Panc1 (cell line): Measurements from ENCODE around the gene TUBB2B. TPM values are rescaled to one million over a fixed set of nuclear protein-coding genes. Genes with fewer than 3 reads are reported as not detected.
"Not testable (repeated sequence)": the region's sequence is repeated elsewhere in the genome, so short reads cannot be mapped to it uniquely, and the experiment has no call there.

Experiments
- ATAC-seq: fragments of 200-7000 bp; cut with Tn5 transposase; 2 replicates; pipeline ENCODE4 v1.9.1; 2020; ENCODE audit warnings: mild to moderate bottlenecking, moderate library complexity
- BruUV-seq: library from RNA; stranded (reverse); fragments of 400-500 nt; replicated peaks from 2 replicates; lab custom pipeline; 2021; lab: Mats Ljungman, UMichigan
- CTCF ChIA-PET: fragments of 300-600 bp; sonication (Branson Sonifier 250); formaldehyde crosslinking; loops from one replicate; lab custom pipeline; 2022; ENCODE audit warnings: antibody characterized with exemption; lab: Charles Lee
- POLR2A ChIA-PET: fragments of 300-600 bp; sonication (Branson Sonifier 250); formaldehyde crosslinking; loops from one replicate; lab custom pipeline; 2022; ENCODE audit warnings: antibody characterized with exemption; lab: Charles Lee
- DNase-seq: peaks from one replicate; pipeline ENCODE4 v3.0.0-alpha.2; 2010; ENCODE audit warnings: low read depth, low spot score
- H3K27ac ChIP-seq: 2 replicates; pipeline ENCODE4 v1.5.1; 2011; ENCODE audit warnings: mild to moderate bottlenecking, low read length, inconsistent platforms
- H3K27me3 ChIP-seq: fragments of 200-500 bp; sonication (Bioruptor generic); 2 replicates; pipeline ENCODE4 v1.6.0; 2014; ENCODE audit warnings: low read length, inconsistent platforms; ENCODE audit not compliant: control insufficient read depth, insufficient read depth
- H3K36me3 ChIP-seq: fragments of 200-500 bp; sonication (Bioruptor generic); 2 replicates; pipeline ENCODE4 v1.5.1; 2014; ENCODE audit warnings: inconsistent platforms, mild to moderate bottlenecking, low read length, moderate library complexity; ENCODE audit not compliant: control insufficient read depth, insufficient read depth
- H3K4me1 ChIP-seq: 2 replicates; pipeline ENCODE4 v1.5.1; 2011; ENCODE audit warnings: inconsistent platforms, mild to moderate bottlenecking, low read length, moderate library complexity; ENCODE audit not compliant: control insufficient read depth, insufficient read depth
- H3K4me3 ChIP-seq, 2 experiments: 2 replicates each; pipeline ENCODE4 v1.5.1; 2011 to 2012; ENCODE audit warnings: low read depth in 2 of 2, low read length in 2 of 2, mild to moderate bottlenecking in 2 of 2, inconsistent platforms in 1 of 2, moderate library complexity in 1 of 2
- H3K9me3 ChIP-seq: fragments of 200-500 bp; sonication (Bioruptor generic); 2 replicates; pipeline ENCODE4 v1.5.1; 2014; ENCODE audit warnings: low read depth, mild to moderate bottlenecking, inconsistent platforms, low read length, moderate library complexity; ENCODE audit not compliant: control insufficient read depth, insufficient read depth
- CTCF ChIP-seq: fragments of 450-650 bp; IDR thresholded peaks from 2 replicates; pipeline ENCODE4 v1.5.1; 2017; ENCODE audit warnings: mild to moderate bottlenecking
- POLR2AphosphoS5 ChIP-seq: IDR thresholded peaks from 2 replicates; pipeline ENCODE4 v1.6.1; 2012; ENCODE audit warnings: mild to moderate bottlenecking, low read depth, low read length, moderate library complexity
- REST ChIP-seq, 2 experiments: IDR thresholded peaks; 2 replicates each; pipeline ENCODE4 v1.6.1; 2011 to 2012; ENCODE audit warnings: low read depth in 2 of 2, control low read depth in 1 of 2, low read length in 1 of 2, mild to moderate bottlenecking in 1 of 2, moderate library complexity in 1 of 2; ENCODE audit not compliant: insufficient read depth in 1 of 2
- SIN3A ChIP-seq: IDR thresholded peaks from 2 replicates; pipeline ENCODE4 v1.6.1; 2012; ENCODE audit warnings: low read depth, mild to moderate bottlenecking, low read length, moderate library complexity, borderline replicate concordance; ENCODE audit not compliant: insufficient read depth
- TCF7L2 ChIP-seq: IDR thresholded peaks from 2 replicates; pipeline ENCODE4 v1.6.1; 2011; ENCODE audit warnings: mild to moderate bottlenecking, low read depth, low read length, inconsistent platforms
- in situ Hi-C: cut with HindIII; loops from 2 replicates; pipeline ENCODE4 v1.10.0; 2016; ENCODE audit warnings: low sequenced_read_pairs, low pct_unique_long_range_greater_than_20kb
- intact Hi-C: fragments of 100-400 bp; cut with micrococcal nuclease; formaldehyde crosslinking; loops from one replicate; pipeline ENCODE4 v1.10.0; 2022; ENCODE audit not compliant: unreplicated experiment
- total RNA-seq: library from RNA; stranded (reverse); gene quantifications from one replicate; pipeline ENCODE4 v1.2.1, GENCODE V29; 2021; ENCODE audit not compliant: unreplicated experiment

Gene TUBB2B
- total RNA-seq, 1 experiment from 2014 or later = 22.7 TPM

GRCh38 chr6:3190056-3190455, 37.4 kb downstream of the TUBB2B start:
- in situ Hi-C loops (no loop called here), intact Hi-C loops (no loop called here)
- DNase-seq (no peak), ATAC-seq (no peak)
- Histone ChIP-seq H3K4me3 (no peak overlapping the region), H3K4me1 (no peaks in the 10 kb centered on the region), H3K36me3 (no peaks in the 10 kb centered on the region), H3K27me3 (peaks cover 3% of the 10 kb centered on the region; the same call in 1 of the 2 replicates), H3K9me3 (no peaks in the 10 kb centered on the region), H3K27ac (no peak overlapping the region)
- CTCF ChIA-PET = no interaction called here
- TF ChIP-seq REST (IDR thresholded peaks at IDR 0.05; ENCODE audit: insufficient read depth in 1 of 2, low read depth in 2 of 2, low read length in 1 of 2) (no peak), SIN3A (no peak), POLR2AphosphoS5 (no peak), CTCF (no peak), TCF7L2 (no peak)
- POLR2A ChIA-PET = no interaction called here
- no TSS peak for BruUV-seq

GRCh38 chr6:3189192-3189591, 38.3 kb downstream of the TUBB2B start:
- CTCF ChIA-PET, H3K9me3 ChIP-seq, H3K4me3 ChIP-seq, ATAC-seq, H3K4me1 ChIP-seq, DNase-seq, BruUV-seq, in situ Hi-C loops, H3K27me3 ChIP-seq, intact Hi-C loops, H3K36me3 ChIP-seq, H3K27ac ChIP-seq: not testable (repeated sequence)
- POLR2A ChIA-PET = interaction anchor here (0.5 to 0.6 kb wide), 2 partner anchors 15 to 190 kb away, joined by 10 to 12 read pairs; no protein-coding TSS in a partner anchor

- Histone ChIP-seq H3K4me3 (no peak overlapping the region), H3K36me3 (no peaks in the 10 kb centered on the region), H3K27me3 (peaks cover 3% of the 10 kb centered on the region; the same call in 1 of the 2 replicates), H3K27ac (no peak overlapping the region), H3K4me1 (no peaks in the 10 kb centered on the region), H3K9me3 (no peaks in the 10 kb centered on the region)
- intact Hi-C loops (no loop called here), in situ Hi-C loops (no loop called here)
- TF ChIP-seq POLR2AphosphoS5 = no peak
- no peak for TF ChIP-seq CTCF
- no peak for TF ChIP-seq TCF7L2
- TF ChIP-seq REST (IDR thresholded peaks at IDR 0.05; ENCODE audit: insufficient read depth in 1 of 2, low read depth in 2 of 2, low read length in 1 of 2) = no peak
- BruUV-seq = no TSS peak
- DNase-seq (no peak), ATAC-seq (no peak)
- ChIA-PET POLR2A (no interaction called here), CTCF (interaction anchor here (0.5 kb wide), 1 partner anchor 270 kb away, joined by 10 read pairs; no protein-coding TSS in a partner anchor)
Observed at GRCh38 chr6:3188262-3188661, 39.2 kb downstream of the TUBB2B start.
